Adrenal gland (tissue), 5 donors: ENCODE data around the gene DOCK4.

Source experiments
- POLR2A ChIP-seq, 2 donors: fragments of 450-650 bp; IDR thresholded peaks; one replicate each; pipeline ENCODE4 v1.6.1; 2017; ENCODE audit warnings: antibody characterized with exemption in 2 of 2, mild to moderate bottlenecking in 2 of 2, moderate library complexity in 1 of 2
- TF ChIP-seq, protein P1 (sequence below), 6 experiments: fragments of 450-650 bp in 4 of 6; fragments of 200-600 bp in 2 of 6; sonication (generic) in 1 of 6; IDR thresholded peaks; 1 replicate in 5 of 6; 2 replicates in 1 of 6; pipeline versions ENCODE4 v1.5.1 to v1.8.0; 2016 to 2021; ENCODE audit warnings: antibody characterized with exemption in 6 of 6, mild to moderate bottlenecking in 2 of 6, moderate library complexity in 1 of 6
- donor health status: DM: no; HTN: no; CAD: no.

DNA sequence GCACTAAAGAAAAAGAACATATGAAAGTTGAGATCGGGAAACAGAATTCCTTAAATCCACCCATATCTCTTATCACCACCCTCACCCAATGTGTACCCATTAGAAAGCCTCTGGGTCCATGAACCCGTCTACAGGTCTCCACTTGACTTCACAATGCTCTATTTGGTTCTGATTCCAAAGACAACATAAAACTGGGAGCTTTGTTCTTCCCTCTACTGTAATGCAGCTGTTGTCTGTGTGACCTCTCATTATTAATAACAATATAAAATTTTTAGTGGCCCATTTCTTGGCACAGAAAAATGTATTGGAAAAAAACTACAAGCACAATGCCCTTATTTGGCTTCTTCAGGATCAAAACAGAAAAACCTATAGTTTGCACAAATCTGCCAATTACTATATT, 30.0 kb downstream of the DOCK4 start:
- no peak for TF ChIP-seq POLR2A (IDR thresholded peaks at IDR 0.05)
- TF ChIP-seq, protein P1, sequence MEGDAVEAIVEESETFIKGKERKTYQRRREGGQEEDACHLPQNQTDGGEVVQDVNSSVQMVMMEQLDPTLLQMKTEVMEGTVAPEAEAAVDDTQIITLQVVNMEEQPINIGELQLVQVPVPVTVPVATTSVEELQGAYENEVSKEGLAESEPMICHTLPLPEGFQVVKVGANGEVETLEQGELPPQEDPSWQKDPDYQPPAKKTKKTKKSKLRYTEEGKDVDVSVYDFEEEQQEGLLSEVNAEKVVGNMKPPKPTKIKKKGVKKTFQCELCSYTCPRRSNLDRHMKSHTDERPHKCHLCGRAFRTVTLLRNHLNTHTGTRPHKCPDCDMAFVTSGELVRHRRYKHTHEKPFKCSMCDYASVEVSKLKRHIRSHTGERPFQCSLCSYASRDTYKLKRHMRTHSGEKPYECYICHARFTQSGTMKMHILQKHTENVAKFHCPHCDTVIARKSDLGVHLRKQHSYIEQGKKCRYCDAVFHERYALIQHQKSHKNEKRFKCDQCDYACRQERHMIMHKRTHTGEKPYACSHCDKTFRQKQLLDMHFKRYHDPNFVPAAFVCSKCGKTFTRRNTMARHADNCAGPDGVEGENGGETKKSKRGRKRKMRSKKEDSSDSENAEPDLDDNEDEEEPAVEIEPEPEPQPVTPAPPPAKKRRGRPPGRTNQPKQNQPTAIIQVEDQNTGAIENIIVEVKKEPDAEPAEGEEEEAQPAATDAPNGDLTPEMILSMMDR (IDR thresholded peaks at IDR 0.05), result no peak
